H1 (cell line): ENCODE results near the gene KCNJ13. TPM values are rescaled to one million over a fixed set of nuclear protein-coding genes. Genes with fewer than 3 reads are reported as not detected.

Experiments used
- CTCF ChIA-PET: fragments of 300-600 bp; sonication (Branson Sonifier 250); formaldehyde crosslinking; loops from one replicate; lab custom pipeline; 2021; ENCODE audit not compliant: partially characterized antibody; lab: Charles Lee
- POLR2A ChIA-PET: fragments of 300-600 bp; sonication (Branson Sonifier 250); formaldehyde crosslinking; loops from one replicate; lab custom pipeline; 2021; ENCODE audit warnings: inconsistent platforms; ENCODE audit not compliant: partially characterized antibody; lab: Charles Lee
- DNase-seq, 2 experiments: peaks; one replicate each; pipeline versions ENCODE4 v3.0.0 to v3.0.0-alpha.2; 2010 to 2022; ENCODE audit warnings: low spot score in 2 of 2, low read depth in 1 of 2, mixed read lengths in 1 of 2
- FAIRE-seq: peaks from 2 replicates; lab custom pipeline; 2011; peaks lifted over from hg19 to GRCh38; lab: Jason Lieb, UNC
- H2AFZ ChIP-seq: 2 replicates; pipeline ENCODE4 v1.8.1; 2012; ENCODE audit warnings: low read length, inconsistent platforms
- H2AK5ac ChIP-seq: 2 replicates; pipeline ENCODE4 v1.6.1; 2013; ENCODE audit warnings: low read depth, low read length
- H2BK120ac ChIP-seq: replicated peaks from 2 replicates; pipeline ENCODE3; 2013; ENCODE audit warnings: low read depth, low read length, inconsistent platforms
- H2BK12ac ChIP-seq: 2 replicates; pipeline ENCODE4 v1.6.1; 2013; ENCODE audit warnings: low read depth, low read length
- H2BK15ac ChIP-seq: 2 replicates; pipeline ENCODE4 v1.6.1; 2013; ENCODE audit warnings: low read length
- H2BK20ac ChIP-seq: 2 replicates; pipeline ENCODE4 v1.6.1; 2013; ENCODE audit warnings: low read length
- H2BK5ac ChIP-seq: 2 replicates; pipeline ENCODE4 v1.6.1; 2013; ENCODE audit warnings: low read depth, low read length
- H3K14ac ChIP-seq: 2 replicates; pipeline ENCODE4 v1.6.1; 2013; ENCODE audit warnings: inconsistent platforms; ENCODE audit not compliant: insufficient read length
- H3K18ac ChIP-seq: 2 replicates; pipeline ENCODE4 v1.6.1; 2013; ENCODE audit warnings: low read length; ENCODE audit errors: extremely low read depth
- H3K23ac ChIP-seq: 2 replicates; pipeline ENCODE4 v1.6.1; 2013; ENCODE audit warnings: inconsistent platforms; ENCODE audit not compliant: insufficient read length
- H3K23me2 ChIP-seq: 2 replicates; pipeline ENCODE4 v1.6.1; 2013; ENCODE audit warnings: low read depth, low read length
- H3K27ac ChIP-seq: 2 replicates; pipeline ENCODE4 v1.6.1; 2011; ENCODE audit warnings: low read depth, low read length, inconsistent platforms
- H3K27me3 ChIP-seq, 4 experiments: replicated peaks in 1 of 4; 1 replicate in 1 of 4; 2 replicates in 3 of 4; pipeline versions ENCODE4 v1.6.1 to v1.8.1; 2011 to 2013; ENCODE audit warnings: low read length in 3 of 4, mild to moderate bottlenecking in 3 of 4, inconsistent platforms in 2 of 4, mixed read lengths in 2 of 4, moderate library complexity in 1 of 4; ENCODE audit not compliant: control insufficient read depth in 3 of 4, insufficient read depth in 3 of 4; ENCODE audit errors: extremely low read depth in 1 of 4
- H3K36me3 ChIP-seq, 4 experiments: 2 replicates each; pipeline versions ENCODE4 v1.6.1 to v1.8.1; 2011 to 2013; ENCODE audit warnings: mild to moderate bottlenecking in 4 of 4, low read length in 3 of 4, moderate library complexity in 2 of 4, control low read depth in 1 of 4, inconsistent platforms in 1 of 4; ENCODE audit not compliant: insufficient read depth in 4 of 4, control insufficient read depth in 2 of 4
- H3K4ac ChIP-seq: replicated peaks from 2 replicates; pipeline ENCODE3; 2013; ENCODE audit warnings: low read length, low read depth, mixed read lengths, inconsistent platforms; ENCODE audit not compliant: insufficient read length
- H3K4me1 ChIP-seq, 4 experiments: replicated peaks in 1 of 4; 1 replicate in 1 of 4; 2 replicates in 3 of 4; pipeline versions ENCODE4 v1.6.1 to v1.8.1; 2011 to 2013; ENCODE audit warnings: low read length in 3 of 4, inconsistent platforms in 2 of 4, mixed read lengths in 1 of 4; ENCODE audit not compliant: insufficient read depth in 4 of 4, control insufficient read depth in 3 of 4
- H3K4me2 ChIP-seq, 2 experiments: 2 replicates each; pipeline versions ENCODE4 v1.6.1 to v1.8.1; 2011 to 2013; ENCODE audit warnings: low read depth in 2 of 2, low read length in 2 of 2, control low read depth in 1 of 2, inconsistent platforms in 1 of 2, mild to moderate bottlenecking in 1 of 2; ENCODE audit not compliant: insufficient read depth in 1 of 2
- H3K4me3 ChIP-seq, 4 experiments: fragments of 200-600, 300-600 bp in 1 of 4; sonication (generic), shearing (Covaris generic), sonication (Bioruptor Twin) in 1 of 4; 2 replicates each; pipeline versions ENCODE4 v1.5.1 to v1.8.1; 2011 to 2016; ENCODE audit warnings: low read length in 4 of 4, low read depth in 3 of 4, control low read depth in 2 of 4, inconsistent platforms in 2 of 4, mild to moderate bottlenecking in 2 of 4, mixed read lengths in 1 of 4, moderate library complexity in 1 of 4; ENCODE audit not compliant: insufficient read depth in 2 of 4; ENCODE audit errors: extremely low read depth in 1 of 4
- H3K56ac ChIP-seq: replicated peaks from 2 replicates; pipeline ENCODE3; 2013; ENCODE audit warnings: low read depth, mild to moderate bottlenecking, mixed read lengths, low read length, inconsistent platforms; ENCODE audit not compliant: insufficient read length
- H3K79me1 ChIP-seq: 2 replicates; pipeline ENCODE4 v1.6.1; 2013; ENCODE audit warnings: low read depth, low read length, control low read depth
- H3K79me2 ChIP-seq, 2 experiments: 2 replicates each; pipeline versions ENCODE4 v1.6.1 to v1.8.1; 2012 to 2013; ENCODE audit warnings: low read length in 2 of 2, mild to moderate bottlenecking in 2 of 2, inconsistent platforms in 1 of 2; ENCODE audit not compliant: insufficient read depth in 2 of 2, control insufficient read depth in 1 of 2
- H3K9ac ChIP-seq, 4 experiments: replicated peaks in 1 of 4; 1 replicate in 1 of 4; 2 replicates in 3 of 4; pipeline versions ENCODE4 v1.6.1 to v1.8.1; 2011 to 2013; ENCODE audit warnings: low read depth in 3 of 4, low read length in 3 of 4, control low read depth in 2 of 4, mild to moderate bottlenecking in 2 of 4, moderate library complexity in 2 of 4, inconsistent platforms in 1 of 4; ENCODE audit errors: extremely low read depth in 1 of 4
- H3K9me3 ChIP-seq, 2 experiments: 2 replicates each; pipeline versions ENCODE4 v1.6.1 to v1.8.1; 2012 to 2013; ENCODE audit warnings: mild to moderate bottlenecking in 2 of 2, moderate library complexity in 2 of 2, control low read depth in 1 of 2, inconsistent platforms in 1 of 2, low read depth in 1 of 2, low read length in 1 of 2, mixed read lengths in 1 of 2; ENCODE audit not compliant: insufficient read depth in 2 of 2
- H4K20me1 ChIP-seq, 2 experiments: replicated peaks in 1 of 2; 2 replicates each; pipeline versions ENCODE3 to v1.8.1; 2011 to 2013; ENCODE audit warnings: inconsistent platforms in 2 of 2, low read length in 2 of 2, mild to moderate bottlenecking in 1 of 2; ENCODE audit not compliant: insufficient read depth in 2 of 2, control insufficient read depth in 1 of 2
- H4K5ac ChIP-seq: 2 replicates; pipeline ENCODE4 v1.6.1; 2013; ENCODE audit warnings: low read length, low read depth, mixed read lengths, inconsistent platforms; ENCODE audit not compliant: insufficient read length
- H4K8ac ChIP-seq: 2 replicates; pipeline ENCODE4 v1.8.0; 2013; ENCODE audit warnings: mild to moderate bottlenecking, moderate library complexity, low read length, inconsistent platforms; ENCODE audit not compliant: insufficient read depth; ENCODE audit errors: extremely low read depth
- H4K91ac ChIP-seq: replicated peaks from 2 replicates; pipeline ENCODE3; 2013; ENCODE audit warnings: low read length, mixed read lengths, inconsistent platforms; ENCODE audit not compliant: insufficient read length
- JUN ChIP-seq: IDR thresholded peaks from 2 replicates; pipeline ENCODE4 v1.6.1; 2011; ENCODE audit warnings: low read depth, mild to moderate bottlenecking, improper control_type of control experiment, low read length
- RFX5 ChIP-seq: IDR thresholded peaks from 2 replicates; pipeline ENCODE4 v1.6.1; 2011; ENCODE audit warnings: low read depth, low read length, improper control_type of control experiment, borderline replicate concordance
- TAF1 ChIP-seq: IDR thresholded peaks from 2 replicates; pipeline ENCODE4 v1.6.1; 2011; ENCODE audit warnings: mild to moderate bottlenecking, low read depth, low read length
- TEAD4 ChIP-seq: IDR thresholded peaks from 2 replicates; pipeline ENCODE4 v1.6.1; 2012; ENCODE audit warnings: low read depth, low read length, inconsistent platforms, mixed read lengths
- WGBS, 2 experiments: shearing (Covaris generic) in 1 of 2; methylation state at CpG; one replicate each; pipeline versions ENCODE4 v1.1.6 to v1.1.7; 2013 to 2015; ENCODE audit warnings: low lambda C conversion rate in 2 of 2, mixed read lengths in 2 of 2, inconsistent platforms in 1 of 2, low coverage in 1 of 2, missing lambda C conversion rate in 1 of 2; ENCODE audit not compliant: insufficient replicate concordance in 2 of 2, insufficient coverage in 1 of 2, insufficient read length in 1 of 2; ENCODE audit errors: extremely low coverage in 1 of 2, missing lambda C conversion rate in 1 of 2; 5-methylcytosine and 5-hydroxymethylcytosine counted together
- polyA plus RNA-seq, 7 experiments: library from polyadenylated mRNA; depleted of rRNA in 3 of 7; stranded (reverse) in 5 of 7; unstranded in 2 of 7; fragments of >200 nt in 5 of 7; fragments of 200-250 nt in 2 of 7; gene quantifications; 1 replicate in 5 of 7; 2 replicates in 1 of 7; 4 replicates in 1 of 7; pipeline versions ENCODE4 v1.2.1 to v1.2.3, GENCODE V29; 2011 to 2013; ENCODE audit warnings: missing spikeins in 2 of 7, mixed read lengths in 2 of 7
- total RNA-seq: library from RNA; stranded (reverse); fragmentation: NEBNext Ultra II Directional; extraction: Animal tissue kit (Norgen Biotek cat#: 25700); gene quantifications from 2 replicates; pipeline ENCODE4 v1.2.1, GENCODE V29; 2021
- TF ChIP-seq, protein P1 (sequence below): IDR thresholded peaks from 2 replicates; pipeline ENCODE4 v1.6.1; 2011; ENCODE audit warnings: low read depth, mild to moderate bottlenecking, low read length; ENCODE audit not compliant: insufficient read depth

Gene KCNJ13
- total and polyA plus RNA-seq, 2 of the 8 experiments (the other 6 are each of a cell fraction or from before 2014, with no cell fraction given): not detected

- no peaks in the 10 kb centered on the region for H3K9me3 ChIP-seq
- no peak overlapping the region for H2AK5ac ChIP-seq
- WGBS, 2 experiments: 96% methylated on average over 1 of the region's 1 CpG; no CpG with 5 or more reads in 1 of the 2 experiments
- no peak overlapping the region for H3K14ac ChIP-seq
- no peak overlapping the region for H4K8ac ChIP-seq
- no peak overlapping the region for H3K23ac ChIP-seq
- no peak overlapping the region for H2BK120ac ChIP-seq
- H3K27me3 ChIP-seq: no peaks in the 10 kb centered on the region
- H4K91ac ChIP-seq: no peak overlapping the region
- H3K4ac ChIP-seq: no peak overlapping the region
- ChIA-PET POLR2A (no interaction called here), CTCF (interaction anchor here (0.6 kb wide), 1 partner anchor 481 kb away, joined by 3 read pairs; no protein-coding TSS in a partner anchor)
- peaks cover 11 to 54% (median 36%) of the 10 kb centered on the region in 4 experiments for H3K36me3 ChIP-seq
- no peaks in the 10 kb centered on the region; the same call in 1 of the 2 replicates for H3K79me1 ChIP-seq
- no peak overlapping the region for H3K18ac ChIP-seq
- no peak for DNase-seq
- no peak overlapping the region for H2AFZ ChIP-seq
- no peak overlapping the region for H2BK20ac ChIP-seq
- no peaks in the 10 kb centered on the region for H3K79me2 ChIP-seq
- H4K5ac ChIP-seq: no peak overlapping the region
- H3K4me2 ChIP-seq: no peak overlapping the region
- no peak overlapping the region for H2BK12ac ChIP-seq
- no peak overlapping the region for H2BK5ac ChIP-seq
- H3K56ac ChIP-seq: no peak overlapping the region
- H2BK15ac ChIP-seq: no peak overlapping the region
- no peak for FAIRE-seq
- no peaks in the 10 kb centered on the region; the same call in 1 of the 2 replicates for H3K23me2 ChIP-seq
- H4K20me1 ChIP-seq: no peaks in the 10 kb centered on the region
- H3K27ac ChIP-seq: no peak overlapping the region
- peaks cover 0 to 5% (median 0%) of the 10 kb centered on the region in 4 experiments; a peak in 1 of 7 replicates for H3K4me1 ChIP-seq
- no peak overlapping the region for H3K4me3 ChIP-seq
- H3K9ac ChIP-seq: no peak overlapping the region
- TF ChIP-seq, protein P1, sequence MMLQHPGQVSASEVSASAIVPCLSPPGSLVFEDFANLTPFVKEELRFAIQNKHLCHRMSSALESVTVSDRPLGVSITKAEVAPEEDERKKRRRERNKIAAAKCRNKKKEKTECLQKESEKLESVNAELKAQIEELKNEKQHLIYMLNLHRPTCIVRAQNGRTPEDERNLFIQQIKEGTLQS: no peak
- TF ChIP-seq TEAD4: no peak
- TF ChIP-seq JUN: no peak
- no peak for TF ChIP-seq TAF1
- no peak for TF ChIP-seq RFX5
Measured at GRCh38 chr2:232794981-232795380, 18.6 kb upstream of the KCNJ13 start.
